Endothelial cell (in vitro differentiated cells): ENCODE data around the gene EGLN1. TPM values are rescaled to one million over a fixed set of nuclear protein-coding genes. Genes with fewer than 3 reads are reported as not detected.

Experiments used
- DNase-seq: peaks from one replicate; pipeline ENCODE4 v3.0.0; 2021; ENCODE audit warnings: low spot score
- H3K27ac Mint-ChIP-seq: one replicate; pipeline ENCODE4 v1.8.0; 2021; ENCODE audit warnings: mixed read lengths, inconsistent platforms; ENCODE audit not compliant: unreplicated experiment
- H3K27me3 Mint-ChIP-seq: one replicate; pipeline ENCODE4 v1.8.0; 2021; ENCODE audit warnings: mild to moderate bottlenecking, moderate library complexity, mixed read lengths, inconsistent platforms; ENCODE audit not compliant: unreplicated experiment
- H3K36me3 Mint-ChIP-seq: one replicate; pipeline ENCODE4 v1.8.0; 2021; ENCODE audit warnings: mild to moderate bottlenecking, low read depth, mixed read lengths, inconsistent platforms; ENCODE audit not compliant: unreplicated experiment
- H3K4me1 Mint-ChIP-seq: one replicate; pipeline ENCODE4 v1.8.0; 2021; ENCODE audit warnings: mild to moderate bottlenecking, mixed read lengths, inconsistent platforms; ENCODE audit not compliant: unreplicated experiment
- H3K4me3 Mint-ChIP-seq: one replicate; pipeline ENCODE4 v1.8.0; 2021; ENCODE audit warnings: mild to moderate bottlenecking, mixed read lengths, inconsistent platforms; ENCODE audit not compliant: unreplicated experiment
- H3K9me3 Mint-ChIP-seq: one replicate; pipeline ENCODE4 v1.8.0; 2021; ENCODE audit warnings: mixed read lengths, inconsistent platforms; ENCODE audit not compliant: unreplicated experiment
- CTCF ChIP-seq: fragments of 200-600 bp; sonication (generic); IDR thresholded peaks from one replicate; pipeline ENCODE4 v1.5.0; 2021; ENCODE audit warnings: antibody characterized with exemption; ENCODE audit not compliant: unreplicated experiment
- total RNA-seq: library from RNA; stranded (reverse); fragmentation: NEBNext Ultra II Directional; extraction: Animal tissue kit (Norgen Biotek cat#: 25700); gene quantifications from one replicate; pipeline ENCODE4 v1.2.1, GENCODE V29; 2021; ENCODE audit not compliant: unreplicated experiment

Gene EGLN1
- total RNA-seq, 1 donor from 2014 or later, result 30.8 TPM

- no peak for TF ChIP-seq CTCF
- Mint-ChIP-seq H3K9me3 (no peaks in the 10 kb centered on the region), H3K4me1 (peaks cover 6% of the 10 kb centered on the region), H3K27ac (no peak overlapping the region), H3K4me3 (no peak overlapping the region), H3K36me3 (no peaks in the 10 kb centered on the region), H3K27me3 (peaks cover 2% of the 10 kb centered on the region)
- no peak for DNase-seq
These were observed 92.6 kb downstream of the EGLN1 start for GRCh38 chr1:231329483-231329882.

- Mint-ChIP-seq H3K27ac (no peak overlapping the region), H3K4me3 (no peak overlapping the region)
- DNase-seq, result no peak
These were observed 94.5 kb downstream of the EGLN1 start for GRCh38 chr1:231327617-231328016.

GRCh38 chr1:231326248-231326647, 95.8 kb downstream of the EGLN1 start:
- TF ChIP-seq CTCF, result no peak
- H3K9me3 Mint-ChIP-seq, result no peaks in the 10 kb centered on the region
- H3K4me3 Mint-ChIP-seq, result no peak overlapping the region
- DNase-seq, result no peak
- H3K27ac Mint-ChIP-seq, result no peak overlapping the region
- no peaks in the 10 kb centered on the region for H3K27me3 Mint-ChIP-seq
- no peaks in the 10 kb centered on the region for H3K36me3 Mint-ChIP-seq
- no peaks in the 10 kb centered on the region for H3K4me1 Mint-ChIP-seq

More at GRCh38 chr1:231327617-231328016, 94.5 kb downstream of the EGLN1 start:
- no peak for TF ChIP-seq CTCF
- Mint-ChIP-seq H3K9me3 (no peaks in the 10 kb centered on the region), H3K36me3 (no peaks in the 10 kb centered on the region), H3K27me3 (peaks cover under 1% of the 10 kb centered on the region), H3K4me1 (no peaks in the 10 kb centered on the region)

- Mint-ChIP-seq H3K36me3 (no peaks in the 10 kb centered on the region), H3K27me3 (peaks cover 2% of the 10 kb centered on the region), H3K4me1 (no peaks in the 10 kb centered on the region), H3K27ac (no peak overlapping the region), H3K4me3 (no peak overlapping the region), H3K9me3 (no peaks in the 10 kb centered on the region)
- TF ChIP-seq CTCF, result no peak
- no peak for DNase-seq
These were observed 97.4 kb downstream of the EGLN1 start for GRCh38 chr1:231324660-231325059.

- no peak for DNase-seq
- Mint-ChIP-seq H3K4me3 (no peak overlapping the region), H3K4me1 (no peaks in the 10 kb centered on the region), H3K27me3 (peaks cover 2% of the 10 kb centered on the region), H3K36me3 (no peaks in the 10 kb centered on the region), H3K9me3 (no peaks in the 10 kb centered on the region), H3K27ac (no peak overlapping the region)
- no peak for TF ChIP-seq CTCF
These were observed 99.1 kb downstream of the EGLN1 start for GRCh38 chr1:231322880-231323530.
